ENCODE results near the gene NOP9.

- TF ChIP-seq CTCF (conservative IDR thresholded peaks at IDR 0.05; ENCODE audit: low read length): no peak
- TF ChIP-seq EZH2phosphoT487 (IDR thresholded peaks at IDR 0.05; ENCODE audit: borderline replicate concordance): no peak
These were observed 30.1 kb downstream of the NOP9 start for GRCh38 chr14:24329736-24330135.
